GM12864 (cell line): ENCODE results near the gene NEURL4.
"Not testable (repeated sequence)": the region's sequence is repeated elsewhere in the genome, so short reads cannot be mapped to it uniquely, and the experiment has no call there.

ENCODE experiments used
- DNase-seq: peaks from one replicate; pipeline ENCODE4 v3.0.0-alpha.2; 2011; ENCODE audit warnings: low read depth
- H3K4me3 ChIP-seq: 2 replicates; pipeline ENCODE4 v1.5.1; 2011; ENCODE audit warnings: mild to moderate bottlenecking, low read depth, low read length, control low read depth
- TF ChIP-seq, protein P1 (sequence below): IDR thresholded peaks from 2 replicates; pipeline ENCODE4 v1.5.1; 2011; ENCODE audit warnings: low read depth, mild to moderate bottlenecking, moderate library complexity, low read length, control low read depth, inconsistent platforms; ENCODE audit errors: missing control alignments

The NEURL4 gene

DNA sequence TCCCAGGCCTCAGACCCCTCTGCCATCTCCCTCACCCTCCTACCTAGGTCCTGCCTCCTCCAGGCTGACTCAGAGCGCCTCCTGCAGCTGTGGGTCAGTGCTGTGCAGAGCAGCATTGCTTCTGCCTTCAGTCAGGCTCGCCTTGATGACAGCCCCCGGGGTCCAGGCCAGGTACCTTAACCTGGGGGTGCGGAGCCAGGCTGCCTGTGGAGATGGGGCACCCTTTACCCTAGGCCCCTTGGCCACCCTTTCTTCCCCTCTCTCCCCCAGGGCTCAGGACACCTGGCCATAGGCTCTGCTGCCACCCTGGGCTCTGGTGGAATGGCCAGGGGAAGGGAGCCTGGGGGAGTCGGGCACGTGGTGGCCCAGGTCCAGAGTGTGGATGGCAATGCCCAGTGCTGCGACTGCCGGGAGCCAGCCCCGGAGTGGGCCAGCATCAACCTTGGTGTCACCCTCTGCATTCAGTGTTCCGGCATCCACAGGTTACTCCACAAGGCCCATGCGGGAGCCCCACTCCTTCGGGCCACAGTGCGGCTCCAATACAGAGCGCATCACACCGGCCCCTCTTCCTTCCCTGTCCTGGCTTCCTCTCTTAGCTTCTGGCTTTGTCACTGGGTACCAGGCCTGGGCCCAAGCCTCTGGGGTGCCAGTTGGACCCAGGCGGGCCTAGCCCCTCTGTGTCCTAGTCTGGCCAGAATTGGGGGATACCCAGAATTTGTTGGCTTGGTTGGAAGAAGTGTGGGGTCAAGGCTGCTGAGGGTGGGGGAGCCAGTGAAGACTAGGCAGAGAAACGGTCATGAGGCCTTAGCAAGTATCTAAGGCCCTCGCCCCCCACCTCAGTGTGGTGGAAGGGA, 17.9 kb upstream of the NEURL4 start:
- DNase-seq, result no peak
- TF ChIP-seq, protein P1, sequence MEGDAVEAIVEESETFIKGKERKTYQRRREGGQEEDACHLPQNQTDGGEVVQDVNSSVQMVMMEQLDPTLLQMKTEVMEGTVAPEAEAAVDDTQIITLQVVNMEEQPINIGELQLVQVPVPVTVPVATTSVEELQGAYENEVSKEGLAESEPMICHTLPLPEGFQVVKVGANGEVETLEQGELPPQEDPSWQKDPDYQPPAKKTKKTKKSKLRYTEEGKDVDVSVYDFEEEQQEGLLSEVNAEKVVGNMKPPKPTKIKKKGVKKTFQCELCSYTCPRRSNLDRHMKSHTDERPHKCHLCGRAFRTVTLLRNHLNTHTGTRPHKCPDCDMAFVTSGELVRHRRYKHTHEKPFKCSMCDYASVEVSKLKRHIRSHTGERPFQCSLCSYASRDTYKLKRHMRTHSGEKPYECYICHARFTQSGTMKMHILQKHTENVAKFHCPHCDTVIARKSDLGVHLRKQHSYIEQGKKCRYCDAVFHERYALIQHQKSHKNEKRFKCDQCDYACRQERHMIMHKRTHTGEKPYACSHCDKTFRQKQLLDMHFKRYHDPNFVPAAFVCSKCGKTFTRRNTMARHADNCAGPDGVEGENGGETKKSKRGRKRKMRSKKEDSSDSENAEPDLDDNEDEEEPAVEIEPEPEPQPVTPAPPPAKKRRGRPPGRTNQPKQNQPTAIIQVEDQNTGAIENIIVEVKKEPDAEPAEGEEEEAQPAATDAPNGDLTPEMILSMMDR, result no peak
- H3K4me3 ChIP-seq, result no peak overlapping the region

DNA sequence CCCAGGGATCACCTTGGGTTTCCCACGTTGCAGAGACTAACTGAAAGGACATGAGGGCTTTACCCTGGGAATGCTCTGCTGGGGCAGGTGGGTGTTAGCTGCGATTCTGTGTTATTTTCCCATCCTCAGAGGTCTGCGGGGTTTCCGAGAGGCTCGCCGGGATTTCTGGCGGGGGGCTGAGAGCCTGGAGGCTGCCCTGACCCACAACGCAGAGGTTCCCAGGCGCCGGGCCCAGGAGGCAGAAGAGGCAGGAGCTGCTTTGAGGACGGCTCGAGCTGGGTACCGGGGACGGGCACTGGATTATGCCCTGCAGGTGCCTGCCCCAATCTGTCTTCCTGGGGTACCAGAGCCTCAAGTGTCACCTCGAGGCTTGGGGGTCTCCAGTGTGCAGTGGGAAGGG, 14.1 kb upstream of the NEURL4 start:
- DNase-seq, result no peak
- H3K4me3 ChIP-seq, result no peak overlapping the region
- TF ChIP-seq, protein P1, result no peak

DNA sequence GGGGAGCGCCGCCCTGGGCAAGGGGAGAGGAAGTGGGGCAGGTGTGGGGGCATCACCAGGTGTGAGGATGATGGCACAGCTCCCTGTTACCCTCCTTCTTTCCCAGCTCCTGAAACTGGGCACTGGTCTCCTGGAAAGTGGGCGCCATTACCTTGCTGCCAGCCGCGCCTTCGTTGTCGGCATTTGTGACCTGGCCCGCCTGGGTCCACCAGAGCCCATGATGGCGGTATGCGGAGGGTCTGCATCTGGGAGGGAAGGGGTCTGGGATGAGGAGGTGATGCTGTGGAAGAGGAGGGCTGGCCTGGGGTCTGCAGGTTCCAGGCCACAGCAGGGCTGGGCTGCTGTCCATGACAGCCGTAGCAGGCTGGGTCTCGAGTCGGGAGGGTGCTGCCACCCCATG, 12.7 kb upstream of the NEURL4 start:
- DNase-seq, result no peak
- TF ChIP-seq, protein P1, result no peak
- no peak overlapping the region for H3K4me3 ChIP-seq

DNA sequence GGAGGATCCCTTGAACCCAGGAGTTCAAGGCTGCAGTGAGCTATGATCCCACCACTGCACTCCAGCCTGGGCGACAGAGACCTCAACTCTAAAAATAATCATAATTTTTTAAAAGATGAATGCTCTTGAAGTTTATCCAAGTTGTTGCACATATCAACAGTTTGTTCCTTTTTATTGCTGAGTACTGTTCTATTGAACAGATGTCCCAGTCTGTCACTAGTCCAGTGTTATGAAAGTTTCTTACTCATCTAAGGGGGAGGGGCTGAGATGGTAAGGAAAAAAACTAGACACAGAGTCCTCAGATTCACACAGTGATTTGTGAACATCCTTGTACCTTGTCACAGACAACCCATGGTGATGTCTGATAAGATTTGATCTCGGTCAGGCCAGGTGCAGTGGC, 11.0 kb upstream of the NEURL4 start:
- TF ChIP-seq, protein P1, result no peak
- no peak overlapping the region for H3K4me3 ChIP-seq
- DNase-seq, result no peak

DNA sequence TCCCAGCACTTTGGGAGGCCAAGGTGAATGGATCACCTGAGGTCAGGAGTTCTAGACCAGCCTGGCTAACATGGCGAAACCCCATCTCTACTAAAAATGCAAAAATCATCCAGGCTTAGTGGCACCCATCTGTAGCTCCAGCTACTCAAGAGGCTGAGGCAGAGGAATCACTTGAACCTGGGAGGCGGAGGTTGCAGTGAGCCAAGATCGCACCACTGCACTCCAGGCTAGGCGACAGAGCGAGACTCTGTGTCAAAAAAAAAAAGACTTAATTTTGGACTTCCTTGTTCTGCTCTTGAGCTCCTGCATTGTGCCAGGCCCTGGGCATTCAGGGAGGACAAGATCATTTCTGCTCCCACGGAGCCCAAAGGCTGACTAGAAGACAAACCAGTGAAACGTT, 8.5 kb upstream of the NEURL4 start:
- H3K4me3 ChIP-seq, result peak overlapping the region; percentile 90
- DNase-seq, result not testable (repeated sequence)

DNA sequence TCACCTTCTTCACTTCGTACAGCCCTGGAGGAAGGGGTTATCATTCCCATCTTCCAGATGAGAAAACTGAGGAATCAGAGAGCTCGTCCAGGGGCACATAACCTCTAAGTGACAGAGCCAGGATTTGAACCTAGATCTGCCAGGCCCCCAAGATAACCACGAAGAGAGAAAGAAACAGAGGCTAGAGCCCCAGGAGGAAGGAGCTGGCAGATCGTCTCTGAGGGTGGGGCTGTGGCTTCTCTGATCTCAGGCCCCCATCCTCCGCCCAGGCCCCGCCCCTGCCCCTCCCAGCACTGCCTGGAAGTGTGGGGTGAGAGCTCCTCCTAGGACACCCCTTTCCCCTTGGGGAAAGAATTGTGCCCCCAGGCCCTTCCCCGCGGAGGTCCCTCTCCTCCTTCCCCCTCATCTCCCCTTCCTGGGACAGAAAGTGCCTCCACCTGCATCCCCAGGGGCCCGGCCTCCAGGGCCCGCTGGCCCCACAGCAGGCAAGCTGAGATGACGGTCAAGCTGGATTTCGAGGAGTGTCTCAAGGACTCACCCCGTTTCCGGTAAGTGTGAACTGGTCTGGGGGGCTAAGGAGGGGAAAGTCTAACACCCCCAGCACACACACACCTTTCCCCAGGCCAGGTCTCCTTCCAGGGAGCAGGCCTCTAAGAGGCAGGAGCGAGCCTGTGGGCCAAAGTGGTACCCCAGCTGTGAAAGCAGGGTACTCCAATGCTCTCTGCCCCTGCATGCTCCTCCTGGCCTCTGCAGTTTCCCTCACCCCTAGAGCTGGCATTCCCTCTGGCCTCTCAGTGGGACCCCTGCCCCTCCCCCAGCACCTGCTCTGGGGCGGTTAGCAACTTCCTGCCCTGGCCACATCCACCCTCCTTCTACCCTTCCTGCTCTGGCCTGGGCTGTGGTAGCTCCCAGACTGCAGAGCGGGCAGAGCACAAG, 7.4 kb upstream of the NEURL4 start, which contains the start of gene ACAP1:
Gene ACAP1, plus strand, starts transcription at position 290 of the 936 bp plus-strand sequence. Its CDS starts 206 bp downstream, at position 496.
- TF ChIP-seq, protein P1, result no peak

DNA sequence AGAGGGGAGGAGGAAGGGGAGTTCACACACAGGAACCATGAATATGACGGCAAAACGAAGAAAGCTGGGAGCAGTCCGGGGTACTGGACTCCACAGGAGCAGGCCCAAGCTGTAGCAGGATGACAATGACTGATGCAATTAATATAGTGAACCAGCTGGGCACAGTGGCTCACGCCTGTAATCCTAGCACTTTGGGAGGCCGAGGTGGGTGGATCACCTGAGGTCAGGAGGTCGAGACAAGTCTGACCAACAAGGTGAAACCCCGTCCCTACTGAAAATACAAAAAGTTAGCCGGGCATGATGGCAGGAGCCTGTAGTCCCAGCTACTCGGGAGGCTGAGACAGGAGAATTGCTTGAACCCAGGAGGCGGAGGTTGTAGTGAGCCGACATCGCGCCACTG, 6.6 kb upstream of the NEURL4 start:
- peak overlapping the region; percentile 90; the same call in 1 of the 2 replicates for H3K4me3 ChIP-seq
- not testable (repeated sequence) for DNase-seq

More for the DNA sequence above, 7.4 kb upstream of the NEURL4 start, which contains the start of gene ACAP1:
- peak within 1 kb of the TSS; percentile 90 for H3K4me3 ChIP-seq
- peak; percentile 56 for DNase-seq
